K562 (cell line): ENCODE results near the gene FARSA. TPM values are rescaled to one million over a fixed set of nuclear protein-coding genes. Genes with fewer than 3 reads are reported as not detected.

Source experiments
- BRD9 ChIP-seq: fragments of 450-650 bp; IDR thresholded peaks from 2 replicates; pipeline ENCODE4 v1.6.1; 2018; ENCODE audit warnings: low read depth; ENCODE audit not compliant: partially characterized antibody
- CGGBP1 ChIP-seq: fragments of 250-450 bp; sonication (Bioruptor Pico); IDR thresholded peaks from 2 replicates; pipeline ENCODE4 v1.9.0; 2021; ENCODE audit warnings: mild to moderate bottlenecking
- DPF2 ChIP-seq: fragments of 450-650 bp; IDR thresholded peaks from 2 replicates; pipeline ENCODE4 v1.6.1; 2016
- FOXM1 ChIP-seq, 2 experiments: fragments of 450-650 bp in 1 of 2; sonication (generic) in 1 of 2; formaldehyde crosslinking in 1 of 2; IDR thresholded peaks; 2 replicates each; pipeline versions ENCODE4 v1.6.1 to v1.9.0; 2017 to 2022; ENCODE audit warnings: low read depth in 2 of 2, mild to moderate bottlenecking in 2 of 2, missing genetic modification reagents in 1 of 2, moderate library complexity in 1 of 2
- KAT7 ChIP-seq: sonication (generic); formaldehyde crosslinking; IDR thresholded peaks from 2 replicates; pipeline ENCODE4 v1.8.0; 2022; ENCODE audit warnings: missing genetic modification reagents, mild to moderate bottlenecking, borderline replicate concordance
- RNF2 ChIP-seq: sonication (generic); IDR thresholded peaks from 2 replicates; pipeline ENCODE4 v1.6.1; 2016
- SIN3A ChIP-seq, 2 experiments: fragments of 150-350 bp in 1 of 2; IDR thresholded peaks; 2 replicates each; pipeline ENCODE4 v1.6.1; 2011 to 2016; ENCODE audit warnings: borderline replicate concordance in 2 of 2, low read depth in 2 of 2, low read length in 2 of 2, mild to moderate bottlenecking in 2 of 2, moderate library complexity in 2 of 2; ENCODE audit not compliant: control insufficient read depth in 1 of 2
- SIN3B ChIP-seq: fragments of 450-650 bp; IDR thresholded peaks from 2 replicates; pipeline ENCODE4 v1.6.1; 2017; ENCODE audit warnings: low read depth, mild to moderate bottlenecking, moderate library complexity
- SLC30A9 ChIP-seq: fragments of 250-450 bp; sonication (Bioruptor Pico); IDR thresholded peaks from 2 replicates; pipeline ENCODE4 v1.8.0; 2022; ENCODE audit warnings: mild to moderate bottlenecking, moderate library complexity
- SOX6 ChIP-seq: fragments of 450-650 bp; IDR thresholded peaks from 2 replicates; pipeline ENCODE4 v1.6.1; 2014; ENCODE audit warnings: mild to moderate bottlenecking
- ZBED1 ChIP-seq: IDR thresholded peaks from 2 replicates; pipeline ENCODE4 v1.6.1; 2014
- ZBTB2 ChIP-seq: fragments of 450-650 bp; IDR thresholded peaks from 2 replicates; pipeline ENCODE4 v1.6.1; 2016; ENCODE audit warnings: antibody characterized with exemption
- ZFX ChIP-seq: sonication (generic); formaldehyde crosslinking; IDR thresholded peaks from 2 replicates; pipeline ENCODE4 v1.8.0; 2022; ENCODE audit warnings: mild to moderate bottlenecking, missing genetic modification reagents, moderate library complexity
- ZNF445 ChIP-seq: fragments of 250-450 bp; sonication (Bioruptor Pico); IDR thresholded peaks from 2 replicates; pipeline ENCODE4 v1.4.0; 2020; ENCODE audit warnings: low read depth, mild to moderate bottlenecking, moderate library complexity
- ZNF592 ChIP-seq: fragments of 450-650 bp; IDR thresholded peaks from 2 replicates; pipeline ENCODE4 v1.6.1; 2017; ENCODE audit warnings: antibody characterized with exemption, mild to moderate bottlenecking
- ZNF609 ChIP-seq: sonication (generic); formaldehyde crosslinking; IDR thresholded peaks from 2 replicates; pipeline ENCODE4 v1.8.1; 2023; ENCODE audit warnings: missing genetic modification reagents, mild to moderate bottlenecking, borderline replicate concordance
- polyA plus RNA-seq, 8 experiments: library from polyadenylated mRNA; depleted of rRNA in 4 of 8; stranded (reverse) in 5 of 8; unstranded in 3 of 8; fragments of >200 nt; fragmentation: Nextera tagmentation in 2 of 8; fragmentation: Illumina TruSeq in 1 of 8; extraction: Ambion mirVana in 2 of 8; extraction: Trizol in 1 of 8; gene quantifications; 2 replicates each; pipeline versions ENCODE4 v1.2.1 to v1.2.3, GENCODE V29; 2011 to 2014; ENCODE audit warnings: inconsistent platforms in 1 of 8, missing spikeins in 1 of 8
- total RNA-seq, 7 experiments: library from RNA; depleted of rRNA in 6 of 7; stranded (reverse); fragments of >200 nt in 6 of 7; fragmentation: Illumina TruSeq in 2 of 7; extraction: Trizol in 2 of 7; gene quantifications; 2 replicates each; pipeline versions ENCODE4 v1.2.1 to v1.2.3, GENCODE V29; 2011 to 2021; ENCODE audit warnings: low replicate concordance in 1 of 7

FARSA gene
- total and polyA plus RNA-seq, 9 of the 15 experiments (the other 6 are each of a cell fraction or from before 2014, with no cell fraction given): 25.2 to 237 (median 89.6) TPM

GRCh38 chr19:12885749-12886650 lies 47.5 kb downstream of the FARSA start (continued):
- TF ChIP-seq SIN3A (IDR thresholded peaks at IDR 0.05; ENCODE audit: borderline replicate concordance in 2 of 2, control insufficient read depth in 1 of 2, low read depth in 2 of 2, low read length in 2 of 2) (peak; percentile 35 to 60; a peak in 1 of 4 replicates), SOX6 (peak; percentile 46; the same call in 1 of the 2 replicates), FOXM1 (IDR thresholded peaks at IDR 0.05; ENCODE audit: low read depth) (peak; percentile 79), FOXM1 (CRISPR knock-in tag; IDR thresholded peaks at IDR 0.05; ENCODE audit: low read depth) (no peak), SLC30A9 (no peak), DPF2 (peak; percentile 94), CGGBP1 (CRISPR knock-in tag) (no peak), ZNF592 (peak; percentile 17; the same call in 1 of the 2 replicates), KAT7 (CRISPR knock-in tag) (0 out of 2 replicates have a peak, but pooled peaks have one; percentile 13), SIN3B (no peak), ZBTB2 (peak; percentile 61; the same call in 1 of the 2 replicates), ZNF445 (CRISPR knock-in tag) (no peak), BRD9 (peak; percentile 50), ZBED1 (no peak), ZFX (CRISPR knock-in tag) (peak; percentile 86), ZNF609 (CRISPR knock-in tag) (no peak), RNF2 (peak; percentile 84)
